ENCODE measurements around the gene MED16.

MED16 gene

GRCh38 chr19:892894-893689 lies at the start of gene MED16, which contains the start of gene RNU6-9:
MED16 (minus strand) TSS chr19:893187; CDS start chr19:891131, 2,056 bp downstream.
RNU6-9 (plus strand) TSS chr19:893484.
- peak; percentile 83 for DNase-seq

GRCh38 chr19:942133-942645 lies 49.2 kb upstream of the MED16 start:
- DNase-seq: no peak

GRCh38 chr19:941292-942132 lies 48.5 kb upstream of the MED16 start:
- DNase-seq: no peak

- DNase-seq: peak; percentile 69
These were observed 47.8 kb upstream of the MED16 start for GRCh38 chr19:940591-941291.

GRCh38 chr19:939922-940321 lies 46.9 kb upstream of the MED16 start:
- DNase-seq: no peak

GRCh38 chr19:939439-939838 lies 46.5 kb upstream of the MED16 start:
- no peak for DNase-seq

GRCh38 chr19:938233-938923 lies 45.4 kb upstream of the MED16 start:
- no peak for DNase-seq

GRCh38 chr19:937259-937694 lies 44.3 kb upstream of the MED16 start:
- DNase-seq: no peak

- DNase-seq: no peak
These were observed 43.2 kb upstream of the MED16 start for GRCh38 chr19:936175-936546.

- no peak for DNase-seq
These were observed 42.0 kb upstream of the MED16 start for GRCh38 chr19:934865-935479.

GRCh38 chr19:934197-934840 lies 41.3 kb upstream of the MED16 start:
- DNase-seq: no peak

GRCh38 chr19:933553-933882 lies 40.5 kb upstream of the MED16 start:
- no peak for DNase-seq

- DNase-seq: peak; percentile 32
These were observed 39.9 kb upstream of the MED16 start for GRCh38 chr19:932648-933552.

GRCh38 chr19:931860-932647 lies 39.1 kb upstream of the MED16 start:
- no peak for DNase-seq

- no peak for DNase-seq
These were observed 36.9 kb upstream of the MED16 start for GRCh38 chr19:929891-930258.

GRCh38 chr19:929203-929890 lies 36.4 kb upstream of the MED16 start:
- DNase-seq: no peak

GRCh38 chr19:928471-929202 lies 35.6 kb upstream of the MED16 start:
- no peak for DNase-seq

GRCh38 chr19:927780-928401 lies 34.9 kb upstream of the MED16 start:
- DNase-seq: no peak

Measured in activated effector memory CD4-positive, alpha-beta T cell treated with Interleukin-2 at 50 U/mL for 16 hours (primary cell).